AG10803 (cell line): ENCODE data around the gene SPDYC.

Source experiments
- DNase-seq: peaks from one replicate; pipeline ENCODE4 v3.0.0; 2010; ENCODE audit warnings: low read depth
- H3K4me3 ChIP-seq: 2 replicates; pipeline ENCODE4 v1.5.1; 2011; ENCODE audit warnings: mild to moderate bottlenecking, low read length, control low read depth
- TF ChIP-seq, protein P1 (sequence below): conservative IDR thresholded peaks from 2 replicates; pipeline ENCODE4 v1.5.1; 2011; ENCODE audit warnings: mild to moderate bottlenecking, low read length, control low read depth, inconsistent platforms

The SPDYC gene

GRCh38 chr11:65213322-65214211 is 43.5 kb downstream of the SPDYC start:
- no peak overlapping the region for H3K4me3 ChIP-seq
- DNase-seq: no peak
- TF ChIP-seq, protein P1, sequence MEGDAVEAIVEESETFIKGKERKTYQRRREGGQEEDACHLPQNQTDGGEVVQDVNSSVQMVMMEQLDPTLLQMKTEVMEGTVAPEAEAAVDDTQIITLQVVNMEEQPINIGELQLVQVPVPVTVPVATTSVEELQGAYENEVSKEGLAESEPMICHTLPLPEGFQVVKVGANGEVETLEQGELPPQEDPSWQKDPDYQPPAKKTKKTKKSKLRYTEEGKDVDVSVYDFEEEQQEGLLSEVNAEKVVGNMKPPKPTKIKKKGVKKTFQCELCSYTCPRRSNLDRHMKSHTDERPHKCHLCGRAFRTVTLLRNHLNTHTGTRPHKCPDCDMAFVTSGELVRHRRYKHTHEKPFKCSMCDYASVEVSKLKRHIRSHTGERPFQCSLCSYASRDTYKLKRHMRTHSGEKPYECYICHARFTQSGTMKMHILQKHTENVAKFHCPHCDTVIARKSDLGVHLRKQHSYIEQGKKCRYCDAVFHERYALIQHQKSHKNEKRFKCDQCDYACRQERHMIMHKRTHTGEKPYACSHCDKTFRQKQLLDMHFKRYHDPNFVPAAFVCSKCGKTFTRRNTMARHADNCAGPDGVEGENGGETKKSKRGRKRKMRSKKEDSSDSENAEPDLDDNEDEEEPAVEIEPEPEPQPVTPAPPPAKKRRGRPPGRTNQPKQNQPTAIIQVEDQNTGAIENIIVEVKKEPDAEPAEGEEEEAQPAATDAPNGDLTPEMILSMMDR: no peak

DNA sequence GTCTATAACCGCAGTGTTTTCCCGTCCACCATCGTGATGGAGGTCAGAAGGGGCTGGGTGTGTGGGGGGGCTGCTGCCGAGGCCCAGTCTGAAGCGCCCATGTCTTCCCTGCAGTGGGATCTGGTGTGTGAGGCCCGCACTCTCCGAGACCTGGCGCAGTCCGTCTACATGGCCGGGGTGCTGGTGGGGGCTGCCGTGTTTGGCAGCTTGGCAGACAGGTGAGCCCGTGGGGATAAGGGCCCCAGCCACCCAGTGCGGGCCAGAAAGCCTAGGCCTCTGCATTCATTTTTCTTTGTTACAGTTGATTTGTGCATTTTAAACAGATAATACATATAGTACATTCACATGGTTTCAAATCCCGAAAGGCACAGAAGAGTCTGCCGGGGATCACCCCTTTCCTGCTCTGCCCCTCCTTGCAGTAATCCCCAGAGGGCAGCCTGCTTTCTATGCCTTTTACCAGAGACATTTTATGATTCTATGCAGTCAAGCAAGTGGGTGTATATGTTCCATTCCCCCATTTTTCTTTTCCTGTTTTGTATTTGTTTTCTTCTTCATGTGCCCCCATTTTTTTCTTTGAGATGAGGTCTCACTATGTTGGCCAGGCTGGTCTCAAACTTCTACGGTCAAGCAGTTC is 44.3 kb downstream of the SPDYC start:
- H3K4me3 ChIP-seq: no peak overlapping the region
- no peak for DNase-seq
- TF ChIP-seq, protein P1: no peak

GRCh38 chr11:65215441-65216076 is 45.5 kb downstream of the SPDYC start:
- TF ChIP-seq, protein P1: no peak
- DNase-seq: no peak
- no peak overlapping the region for H3K4me3 ChIP-seq

- TF ChIP-seq, protein P1: no peak
- H3K4me3 ChIP-seq: no peak overlapping the region
- DNase-seq: no peak
Observed at GRCh38 chr11:65216830-65217229, 46.8 kb downstream of the SPDYC start.

- TF ChIP-seq, protein P1: no peak
- no peak overlapping the region for H3K4me3 ChIP-seq
- no peak for DNase-seq
Observed at GRCh38 chr11:65217441-65218423, 47.7 kb downstream of the SPDYC start.

- DNase-seq: no peak
- TF ChIP-seq, protein P1: no peak
- H3K4me3 ChIP-seq: no peak overlapping the region
Observed at GRCh38 chr11:65218446-65218845, 48.4 kb downstream of the SPDYC start.
